Stimulated activated CD8-positive, alpha-beta memory T cell treated with anti-CD3 and anti-CD28 coated beads, Interleukin-2, amount 100 ng/mL, for 48 hours (primary cell): ENCODE results near the gene SDHB.
A peak's percentile ranks its signal among the peaks of the same experiment; 100 is the strongest.
"Not testable (repeated sequence)": the region's sequence is repeated elsewhere in the genome, so short reads cannot be mapped to it uniquely, and the experiment has no call there.

ENCODE experiments used
- DNase-seq, 2 donors: peaks; one replicate each; pipeline ENCODE4 v3.0.0-alpha.2; 2020; ENCODE audit warnings: low read depth in 2 of 2

SDHB gene

GRCh38 chr1:17075470-17076255 is 21.8 kb upstream of the SDHB start:
- DNase-seq, result no peak

- DNase-seq, result no peak
These were observed 18.0 kb upstream of the SDHB start for GRCh38 chr1:17071794-17072193.

- DNase-seq, result no peak
These were observed 16.3 kb upstream of the SDHB start for GRCh38 chr1:17070163-17070525.

GRCh38 chr1:17069452-17070162 is 15.8 kb upstream of the SDHB start:
- no peak for DNase-seq

GRCh38 chr1:17068789-17069188 is 15.0 kb upstream of the SDHB start:
- DNase-seq, result no peak

- no peak for DNase-seq
These were observed 13.8 kb upstream of the SDHB start for GRCh38 chr1:17067465-17068240.

GRCh38 chr1:17067069-17067426 is 13.2 kb upstream of the SDHB start:
- no peak for DNase-seq

- DNase-seq, result no peak
These were observed 12.7 kb upstream of the SDHB start for GRCh38 chr1:17066361-17067068.

GRCh38 chr1:17065666-17066065 is 11.8 kb upstream of the SDHB start:
- no peak for DNase-seq

GRCh38 chr1:17062751-17063150 is 8.9 kb upstream of the SDHB start:
- not testable (repeated sequence) for DNase-seq

GRCh38 chr1:17061892-17062291 is 8.1 kb upstream of the SDHB start:
- DNase-seq, result no peak

- no peak for DNase-seq
These were observed 7.7 kb upstream of the SDHB start for GRCh38 chr1:17061486-17061885.

- no peak for DNase-seq
These were observed 6.5 kb upstream of the SDHB start for GRCh38 chr1:17060306-17060749.

GRCh38 chr1:17059391-17060305 is 5.8 kb upstream of the SDHB start:
- DNase-seq, result peak; percentile 9 to 17

GRCh38 chr1:17056551-17056950 is 2.7 kb upstream of the SDHB start:
- no peak for DNase-seq

- no peak for DNase-seq
These were observed 2.0 kb upstream of the SDHB start for GRCh38 chr1:17055801-17056200.

- DNase-seq, result no peak
These were observed 647 bp downstream of the SDHB start for GRCh38 chr1:17053086-17053684.

- no peak for DNase-seq
These were observed 1.2 kb downstream of the SDHB start for GRCh38 chr1:17052641-17053040.

GRCh38 chr1:17052038-17052437 is 1.8 kb downstream of the SDHB start:
- no peak for DNase-seq

- no peak for DNase-seq
These were observed 5.9 kb downstream of the SDHB start for GRCh38 chr1:17047924-17048323.

GRCh38 chr1:17046334-17046657 is 7.5 kb downstream of the SDHB start:
- DNase-seq, result no peak
